T-helper 1 cell treated with Interleukin-12 subunit alpha and Interleukin-12 subunit beta and Interleukin-4 antibody, amounts not matched to agents 30 ng/mL and 1 ng/mL, for 36 hours (primary cell): ENCODE results near the gene AREG. TPM values are rescaled to one million over a fixed set of nuclear protein-coding genes. Genes with fewer than 3 reads are reported as not detected.

Experiments
- intact Hi-C: fragments of 100-400 bp; cut with micrococcal nuclease; formaldehyde crosslinking; loops from one replicate; pipeline ENCODE4 v1.15.1; 2024
- total RNA-seq: library from RNA; stranded (reverse); gene quantifications from 2 replicates; pipeline ENCODE4 v1.2.3, GENCODE V29; 2022

Gene AREG
- total RNA-seq, 1 donor from 2014 or later = 0.22 TPM

DNA sequence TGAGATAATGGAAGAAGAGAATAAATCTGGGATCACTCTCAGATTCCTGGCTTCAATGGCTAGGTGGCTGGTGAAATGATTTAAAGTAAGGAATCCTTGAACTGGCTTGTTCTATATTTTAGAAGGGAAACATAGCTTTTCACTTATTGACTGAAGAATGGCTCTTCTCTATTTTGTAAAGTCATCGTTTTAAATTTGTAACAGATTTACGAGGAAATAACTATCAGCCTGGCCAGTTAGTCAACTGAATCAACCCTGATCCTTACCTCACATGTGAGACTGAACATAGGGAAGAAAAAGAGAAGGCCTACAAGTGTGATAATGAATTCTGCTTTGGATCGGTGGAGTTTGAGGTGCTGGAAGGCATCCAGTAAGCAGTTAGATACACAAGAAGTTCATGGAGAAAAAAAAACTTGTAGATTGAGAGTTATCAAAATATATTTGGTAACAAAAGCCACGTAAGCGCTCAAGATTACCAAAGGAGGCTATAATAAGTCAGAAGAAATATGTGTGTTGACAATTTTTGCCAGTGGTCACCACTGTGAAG, 12.0 kb downstream of the AREG start:
- intact Hi-C loops = no loop called here

GRCh38 chr4:74460833-74461232, 15.9 kb downstream of the AREG start:
- intact Hi-C loops = no loop called here

- intact Hi-C loops = no loop called here
Observed at GRCh38 chr4:74463123-74463522, 18.2 kb downstream of the AREG start.

GRCh38 chr4:74464291-74464690, 19.4 kb downstream of the AREG start:
- intact Hi-C loops = no loop called here

GRCh38 chr4:74466242-74466641, 21.3 kb downstream of the AREG start:
- intact Hi-C loops = no loop called here

DNA sequence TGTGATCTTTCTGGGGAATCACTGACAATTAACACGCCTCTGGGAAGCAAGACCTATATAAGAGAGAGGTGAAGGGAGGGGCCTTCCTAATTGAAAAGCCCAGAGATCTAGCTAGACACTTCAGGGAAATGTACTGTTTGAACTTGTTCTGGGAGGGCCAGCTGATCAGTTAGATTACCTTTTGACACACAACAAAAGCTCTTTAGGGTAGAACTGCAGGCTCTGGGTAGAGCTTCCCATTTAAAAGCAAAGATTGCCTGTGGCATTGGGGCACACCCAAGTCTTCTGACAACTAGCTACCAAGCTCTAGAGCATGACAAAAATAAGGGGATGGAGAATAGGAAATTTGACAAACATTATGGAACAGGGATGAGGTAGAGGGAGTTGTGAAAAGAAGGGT, 26.3 kb downstream of the AREG start:
- intact Hi-C loops = no loop called here

DNA sequence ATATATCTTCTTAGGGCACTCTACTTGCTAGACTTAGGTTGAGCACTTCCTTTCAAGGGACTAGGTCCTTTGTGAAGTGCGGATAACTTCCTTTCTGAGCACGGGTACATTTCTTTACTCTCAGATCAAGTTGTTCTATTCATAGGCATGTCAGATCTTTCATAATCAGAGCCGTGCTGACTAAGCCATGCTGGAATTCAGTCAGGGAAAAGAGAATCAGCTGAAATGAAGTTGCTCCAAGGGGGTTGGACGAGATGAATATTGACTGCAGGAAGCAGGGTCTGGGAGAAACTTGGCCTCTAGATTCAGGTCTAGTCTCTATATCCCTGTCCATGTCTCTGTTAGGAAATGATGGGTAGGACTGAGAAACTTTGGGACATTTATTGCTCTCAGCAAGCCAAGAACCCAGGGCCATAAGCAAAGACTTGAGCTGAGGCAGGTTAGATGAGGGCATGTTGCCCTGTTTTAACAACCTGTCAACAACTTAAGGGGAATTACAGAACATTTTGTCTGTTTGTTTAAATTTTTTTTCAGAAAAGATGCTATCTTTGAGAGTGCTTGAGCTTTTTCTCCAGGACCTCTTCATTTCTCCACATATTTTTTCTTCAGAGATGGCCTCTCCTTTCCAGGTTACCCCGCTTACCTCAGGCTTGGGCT, 28.3 kb downstream of the AREG start:
- intact Hi-C loops = no loop called here

GRCh38 chr4:74474345-74475090, 29.6 kb downstream of the AREG start:
- intact Hi-C loops = no loop called here

DNA sequence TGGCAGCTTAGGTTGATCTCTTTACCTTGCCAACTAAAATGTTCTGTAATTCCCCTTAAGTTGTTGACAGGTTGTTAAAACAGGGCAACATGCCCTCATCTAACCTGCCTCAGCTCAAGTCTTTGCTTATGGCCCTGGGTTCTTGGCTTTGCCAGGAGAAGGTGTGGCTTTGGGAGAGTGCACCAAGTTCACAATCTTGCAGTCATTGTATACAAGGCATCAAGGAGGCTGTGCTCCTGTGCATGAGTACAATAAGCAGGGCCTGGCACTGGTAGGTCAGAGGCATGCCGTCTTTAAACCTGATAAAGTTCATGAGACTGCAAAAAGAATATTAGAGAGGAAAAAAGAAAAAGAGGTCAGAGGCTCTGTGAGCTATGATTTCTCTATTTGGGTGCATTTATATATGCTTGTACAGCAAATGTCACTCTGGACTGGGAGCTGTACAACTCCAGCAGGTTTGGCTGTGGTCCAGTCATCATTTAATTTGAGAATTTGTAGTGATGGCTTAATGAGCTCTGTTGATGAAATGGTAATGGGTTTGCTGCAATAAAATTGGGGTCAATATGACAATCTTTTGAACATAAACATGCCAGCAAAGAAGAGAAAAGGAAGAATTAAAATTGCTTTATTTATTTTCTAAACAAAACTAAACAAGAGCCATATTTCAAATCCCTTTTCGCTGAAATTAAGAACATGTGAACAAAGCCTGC, 30.3 kb downstream of the AREG start:
- intact Hi-C loops = no loop called here

- intact Hi-C loops = no loop called here
Observed at GRCh38 chr4:74475946-74476345, 31.0 kb downstream of the AREG start.

GRCh38 chr4:74479009-74479408, 34.1 kb downstream of the AREG start:
- intact Hi-C loops = no loop called here

GRCh38 chr4:74480267-74480666, 35.3 kb downstream of the AREG start:
- intact Hi-C loops = no loop called here

- intact Hi-C loops = no loop called here
Observed at GRCh38 chr4:74481891-74482609, 37.1 kb downstream of the AREG start.

GRCh38 chr4:74483226-74483911, 38.4 kb downstream of the AREG start:
- intact Hi-C loops = no loop called here

DNA sequence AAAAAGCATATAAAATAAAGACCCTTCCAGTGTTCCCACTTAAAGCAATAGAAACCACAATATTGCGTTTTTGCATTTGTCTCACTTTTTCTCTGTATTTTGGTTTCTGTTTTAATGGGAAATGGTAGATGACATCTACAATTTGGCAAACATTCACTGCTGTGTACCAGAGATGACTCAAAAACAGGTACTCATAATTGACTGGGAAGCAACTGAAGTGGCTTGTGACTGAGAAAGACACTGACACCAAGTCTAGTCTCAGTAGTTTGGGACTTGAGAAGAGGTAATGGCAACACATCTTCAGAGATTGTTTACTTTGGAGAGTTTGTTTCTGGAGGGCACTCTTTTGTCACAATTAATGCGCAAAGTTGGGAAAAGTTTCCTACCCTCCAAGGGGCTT, 42.0 kb downstream of the AREG start:
- intact Hi-C loops = no loop called here

DNA sequence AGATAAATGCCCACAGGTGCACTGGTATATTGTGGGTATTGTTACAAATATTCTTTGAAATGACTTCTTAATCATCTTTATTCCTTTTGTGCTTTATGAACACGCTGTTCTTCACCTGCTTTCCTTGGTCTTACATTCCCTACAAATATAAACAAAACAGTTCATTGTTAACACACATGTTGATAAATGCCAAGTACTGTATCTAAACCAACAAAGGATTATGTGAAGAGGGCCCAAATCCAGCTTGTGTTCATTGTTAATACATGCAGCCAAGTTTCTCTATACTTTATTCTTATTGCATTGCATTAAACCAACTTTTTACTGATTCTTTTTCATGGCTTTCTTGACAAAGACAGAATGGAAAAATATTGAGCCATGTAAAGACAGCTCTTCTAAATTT, 42.8 kb downstream of the AREG start:
- intact Hi-C loops = no loop called here

- intact Hi-C loops = no loop called here
Observed at GRCh38 chr4:74490736-74491135, 45.8 kb downstream of the AREG start.

DNA sequence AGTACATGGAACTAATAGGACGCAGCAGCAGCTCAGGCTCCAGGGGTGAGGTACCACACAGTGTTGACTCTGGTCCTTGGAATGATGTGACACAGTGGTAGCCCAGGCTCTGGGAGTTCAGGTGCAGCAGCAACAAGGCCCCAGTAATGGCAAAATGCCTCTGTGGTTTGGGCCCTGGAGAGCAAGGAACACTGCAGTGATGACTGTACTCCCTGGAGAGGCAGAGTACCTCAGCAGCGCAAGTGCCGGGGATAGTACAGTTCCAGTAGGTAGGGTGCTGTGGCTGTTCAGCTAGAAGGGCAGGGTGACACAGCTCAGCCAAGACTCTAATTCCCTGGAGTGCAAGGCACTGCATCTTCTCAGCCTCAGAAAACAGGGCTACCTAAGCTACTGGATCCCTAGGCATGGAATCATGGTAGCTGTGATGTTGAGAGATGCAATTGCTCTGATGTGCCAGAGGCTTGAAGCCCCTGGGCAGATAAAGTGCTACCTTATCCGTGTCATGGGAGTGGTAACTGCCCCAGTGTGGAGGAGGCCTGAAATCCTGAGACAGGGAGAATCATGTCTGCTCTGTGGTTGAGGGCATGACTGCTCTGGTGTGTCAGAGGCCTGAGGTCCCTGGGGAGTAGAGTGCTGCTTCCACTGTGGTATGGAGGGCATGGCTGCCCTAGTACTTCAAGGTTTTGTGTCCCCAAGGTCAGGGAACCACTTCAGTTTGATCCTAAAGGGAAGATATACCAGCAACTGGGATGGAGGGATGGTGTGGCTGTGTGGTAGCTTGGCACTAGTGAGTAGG, 55.2 kb downstream of the AREG start:
- intact Hi-C loops = no loop called here

GRCh38 chr4:74501579-74501978, 56.6 kb downstream of the AREG start:
- intact Hi-C loops = no loop called here

GRCh38 chr4:74503580-74503979, 58.6 kb downstream of the AREG start:
- intact Hi-C loops = no loop called here
